Progenitor cell of endocrine pancreas (in vitro differentiated cells): ENCODE data around the gene CLSTN2. TPM values are rescaled to one million over a fixed set of nuclear protein-coding genes. Genes with fewer than 3 reads are reported as not detected.

Experiments
- DNase-seq: peaks from one replicate; pipeline ENCODE4 v3.0.0; 2021; ENCODE audit warnings: low spot score; ENCODE audit not compliant: unreplicated experiment
- H3K27ac Mint-ChIP-seq: 2 replicates; pipeline ENCODE4 v1.8.0; 2021; ENCODE audit warnings: mild to moderate bottlenecking, moderate library complexity, mixed read lengths
- H3K27me3 Mint-ChIP-seq: 2 replicates; pipeline ENCODE4 v1.8.0; 2021; ENCODE audit warnings: mixed read lengths
- H3K36me3 Mint-ChIP-seq: 2 replicates; pipeline ENCODE4 v1.8.0; 2022; ENCODE audit warnings: mixed read lengths; ENCODE audit not compliant: insufficient read depth
- H3K4me1 Mint-ChIP-seq: 2 replicates; pipeline ENCODE4 v1.8.0; 2021; ENCODE audit warnings: low read depth, mixed read lengths
- H3K4me3 Mint-ChIP-seq: 2 replicates; pipeline ENCODE4 v1.8.0; 2021; ENCODE audit warnings: low read depth, mild to moderate bottlenecking, moderate library complexity, mixed read lengths
- H3K9me3 Mint-ChIP-seq: 2 replicates; pipeline ENCODE4 v1.8.0; 2021; ENCODE audit warnings: low read depth, mixed read lengths
- CTCF ChIP-seq: fragments of 200-600 bp; sonication (generic); IDR thresholded peaks from one replicate; pipeline ENCODE4 v1.5.0; 2021; ENCODE audit warnings: antibody characterized with exemption, mild to moderate bottlenecking; ENCODE audit not compliant: unreplicated experiment
- total RNA-seq: library from RNA; stranded (reverse); gene quantifications from 2 replicates; pipeline ENCODE4 v1.2.1, GENCODE V29; 2021

The CLSTN2 gene
- total RNA-seq, 1 donor from 2014 or later, result 2.8 TPM

- Mint-ChIP-seq H3K9me3 (no peaks in the 10 kb centered on the region), H3K4me3 (no peak overlapping the region), H3K4me1 (no peaks in the 10 kb centered on the region), H3K27me3 (peaks cover 13% of the 10 kb centered on the region), H3K36me3 (no peaks in the 10 kb centered on the region), H3K27ac (no peak overlapping the region)
- no peak for DNase-seq
- TF ChIP-seq CTCF, result no peak
Observed at GRCh38 chr3:140438736-140439470, 503.9 kb downstream of the CLSTN2 start.

GRCh38 chr3:140439527-140439926, 504.5 kb downstream of the CLSTN2 start:
- no peak for TF ChIP-seq CTCF
- H3K36me3 Mint-ChIP-seq, result no peaks in the 10 kb centered on the region
- peaks cover 13% of the 10 kb centered on the region for H3K27me3 Mint-ChIP-seq
- DNase-seq, result no peak
- no peak overlapping the region for H3K4me3 Mint-ChIP-seq
- H3K9me3 Mint-ChIP-seq, result no peaks in the 10 kb centered on the region
- no peak overlapping the region for H3K27ac Mint-ChIP-seq
- H3K4me1 Mint-ChIP-seq, result no peaks in the 10 kb centered on the region

GRCh38 chr3:140440446-140440845, 505.5 kb downstream of the CLSTN2 start:
- no peak for TF ChIP-seq CTCF
- Mint-ChIP-seq H3K36me3 (no peaks in the 10 kb centered on the region), H3K27ac (no peak overlapping the region), H3K4me1 (no peaks in the 10 kb centered on the region), H3K27me3 (peaks cover 17% of the 10 kb centered on the region), H3K4me3 (no peak overlapping the region), H3K9me3 (no peaks in the 10 kb centered on the region)
- no peak for DNase-seq

- Mint-ChIP-seq H3K36me3 (no peaks in the 10 kb centered on the region), H3K4me1 (no peaks in the 10 kb centered on the region), H3K27me3 (peaks cover 16% of the 10 kb centered on the region), H3K27ac (no peak overlapping the region), H3K4me3 (no peak overlapping the region), H3K9me3 (no peaks in the 10 kb centered on the region)
- no peak for TF ChIP-seq CTCF
- no peak for DNase-seq
Observed at GRCh38 chr3:140441006-140441405, 506.0 kb downstream of the CLSTN2 start.

- H3K27ac Mint-ChIP-seq, result no peak overlapping the region
- no peaks in the 10 kb centered on the region for H3K9me3 Mint-ChIP-seq
- no peak overlapping the region for H3K4me3 Mint-ChIP-seq
- no peaks in the 10 kb centered on the region for H3K36me3 Mint-ChIP-seq
- H3K4me1 Mint-ChIP-seq, result no peaks in the 10 kb centered on the region
- DNase-seq, result no peak
- no peak for TF ChIP-seq CTCF
- peaks cover 11% of the 10 kb centered on the region for H3K27me3 Mint-ChIP-seq
Observed at GRCh38 chr3:140442621-140443020, 507.6 kb downstream of the CLSTN2 start.
